GM18519 (cell line): ENCODE measurements around the gene CCDC63.

Source experiments
- ATAC-seq: cut with Tn5 transposase; IDR thresholded peaks from one replicate; pipeline ENCODE4 v1.9.1; 2021; ENCODE audit warnings: mild to moderate bottlenecking, moderate library complexity; ENCODE audit not compliant: unreplicated experiment, low FRiP score

CCDC63 gene

GRCh38 chr12:110920324-110920910 is 73.6 kb downstream of the CCDC63 start, which contains the start of gene MYL2:
TSS of gene MYL2 (minus strand) at chr12:110920579. CDS start at chr12:110920529, 50 bp downstream.
- no peak for ATAC-seq

GRCh38 chr12:110921262-110921661 is 74.5 kb downstream of the CCDC63 start:
- ATAC-seq, result no peak

GRCh38 chr12:110922652-110923051 is 75.9 kb downstream of the CCDC63 start:
- ATAC-seq, result no peak

- no peak for ATAC-seq
Observed at GRCh38 chr12:110923192-110923591, 76.4 kb downstream of the CCDC63 start.

- no peak for ATAC-seq
Observed at GRCh38 chr12:110923692-110924334, 77.0 kb downstream of the CCDC63 start.

GRCh38 chr12:110927546-110927945 is 80.8 kb downstream of the CCDC63 start:
- no peak for ATAC-seq

GRCh38 chr12:110928700-110929099 is 81.9 kb downstream of the CCDC63 start:
- ATAC-seq, result no peak

GRCh38 chr12:110929818-110930217 is 83.0 kb downstream of the CCDC63 start:
- ATAC-seq, result no peak

- ATAC-seq, result no peak
Observed at GRCh38 chr12:110930348-110931314, 83.8 kb downstream of the CCDC63 start.

- no peak for ATAC-seq
Observed at GRCh38 chr12:110931315-110931728, 84.5 kb downstream of the CCDC63 start.

- no peak for ATAC-seq
Observed at GRCh38 chr12:110932046-110932445, 85.3 kb downstream of the CCDC63 start.

- ATAC-seq, result no peak
Observed at GRCh38 chr12:110933326-110933974, 86.7 kb downstream of the CCDC63 start.

- no peak for ATAC-seq
Observed at GRCh38 chr12:110934093-110934852, 87.5 kb downstream of the CCDC63 start.

GRCh38 chr12:110935588-110935987 is 88.8 kb downstream of the CCDC63 start:
- no peak for ATAC-seq

GRCh38 chr12:110936367-110937103 is 89.7 kb downstream of the CCDC63 start:
- no peak for ATAC-seq

GRCh38 chr12:110937104-110937641 is 90.4 kb downstream of the CCDC63 start:
- no peak for ATAC-seq

GRCh38 chr12:110940296-110940695 is 93.5 kb downstream of the CCDC63 start:
- no peak for ATAC-seq

- no peak for ATAC-seq
Observed at GRCh38 chr12:110940933-110941332, 94.1 kb downstream of the CCDC63 start.

- ATAC-seq, result no peak
Observed at GRCh38 chr12:110941391-110941790, 94.6 kb downstream of the CCDC63 start.
